Ovary (tissue), 3 donors: Measurements from ENCODE around the gene SOCS4.

Experiments used
- POLR2A ChIP-seq: fragments of 450-650 bp; IDR thresholded peaks from one replicate; pipeline ENCODE4 v1.6.1; 2017; ENCODE audit warnings: antibody characterized with exemption, mild to moderate bottlenecking, moderate library complexity
- TF ChIP-seq, protein P1 (sequence below), 3 donors: fragments of 450-650 bp in 2 of 3; fragments of 200-600 bp in 1 of 3; IDR thresholded peaks; one replicate each; pipeline versions ENCODE4 v1.5.1 to v1.8.0; 2016 to 2022; ENCODE audit warnings: antibody characterized with exemption in 3 of 3, mild to moderate bottlenecking in 1 of 3
- donor health status: DM: no; HTN: no; CAD: no.

DNA sequence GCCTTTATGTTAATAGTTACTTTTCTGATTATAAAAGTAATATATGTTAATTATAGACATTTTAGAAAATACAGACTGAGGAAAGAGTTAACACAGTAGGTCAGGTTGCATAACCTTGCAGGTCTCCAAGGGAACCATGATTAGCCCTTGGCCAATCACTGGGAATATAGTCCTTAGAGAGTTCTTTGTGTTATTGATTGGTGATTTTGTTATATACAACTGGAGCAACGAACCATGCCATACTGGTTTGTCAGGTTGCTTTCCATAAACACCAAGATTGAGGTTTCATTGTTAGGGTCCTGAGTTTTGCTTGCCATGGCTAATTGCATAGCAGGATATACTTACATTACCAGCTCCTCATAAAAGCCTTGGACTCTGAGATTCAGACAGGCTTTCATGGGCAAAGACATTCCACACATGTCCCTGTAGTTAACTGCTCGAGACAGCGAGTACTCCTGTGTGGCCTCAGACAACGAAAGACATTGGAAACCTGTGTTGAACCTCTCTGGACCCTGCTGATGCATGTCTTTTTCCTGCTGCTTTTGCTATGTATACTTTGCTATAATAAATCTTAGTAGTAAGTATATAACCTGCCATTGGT is 58.1 kb downstream of the SOCS4 start:
- TF ChIP-seq, protein P1, sequence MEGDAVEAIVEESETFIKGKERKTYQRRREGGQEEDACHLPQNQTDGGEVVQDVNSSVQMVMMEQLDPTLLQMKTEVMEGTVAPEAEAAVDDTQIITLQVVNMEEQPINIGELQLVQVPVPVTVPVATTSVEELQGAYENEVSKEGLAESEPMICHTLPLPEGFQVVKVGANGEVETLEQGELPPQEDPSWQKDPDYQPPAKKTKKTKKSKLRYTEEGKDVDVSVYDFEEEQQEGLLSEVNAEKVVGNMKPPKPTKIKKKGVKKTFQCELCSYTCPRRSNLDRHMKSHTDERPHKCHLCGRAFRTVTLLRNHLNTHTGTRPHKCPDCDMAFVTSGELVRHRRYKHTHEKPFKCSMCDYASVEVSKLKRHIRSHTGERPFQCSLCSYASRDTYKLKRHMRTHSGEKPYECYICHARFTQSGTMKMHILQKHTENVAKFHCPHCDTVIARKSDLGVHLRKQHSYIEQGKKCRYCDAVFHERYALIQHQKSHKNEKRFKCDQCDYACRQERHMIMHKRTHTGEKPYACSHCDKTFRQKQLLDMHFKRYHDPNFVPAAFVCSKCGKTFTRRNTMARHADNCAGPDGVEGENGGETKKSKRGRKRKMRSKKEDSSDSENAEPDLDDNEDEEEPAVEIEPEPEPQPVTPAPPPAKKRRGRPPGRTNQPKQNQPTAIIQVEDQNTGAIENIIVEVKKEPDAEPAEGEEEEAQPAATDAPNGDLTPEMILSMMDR (IDR thresholded peaks at IDR 0.05) = no peak
- no peak for TF ChIP-seq POLR2A
